K562 (cell line): Measurements from ENCODE around the gene MATN1. TPM values are rescaled to one million over a fixed set of nuclear protein-coding genes. Genes with fewer than 3 reads are reported as not detected.

Experiments used
- ATAC-seq: fragments of 200-7000 bp; cut with Tn5 transposase; 3 replicates; pipeline ENCODE4 v1.9.1; 2020; ENCODE audit warnings: moderate library complexity
- BruUV-seq: library from RNA; stranded (reverse); fragments of 400-500 nt; replicated peaks from 2 replicates; lab custom pipeline; 2021; lab: Mats Ljungman, UMichigan
- CTCF ChIA-PET: fragments of 300-600 bp; formaldehyde crosslinking; extraction: SDS; loops from one replicate; lab custom pipeline; 2021; ENCODE audit warnings: low intra/inter-chr PET ratio; lab: Yijun Ruan, JAX
- POLR2A ChIA-PET: fragments of 300-600, 350-650 bp; sonication (Branson Sonifier 250); formaldehyde crosslinking; extraction: SDS; loops from one replicate; lab custom pipeline; 2021; ENCODE audit warnings: antibody characterized with exemption, inconsistent platforms; lab: Yijun Ruan, JAX
- DNase-seq, 4 experiments: peaks; one replicate each; pipeline versions ENCODE4 v3.0.0 to v3.0.0-alpha.2; 2011 to 2018; ENCODE audit warnings: low spot score in 3 of 4, mixed read lengths in 3 of 4; ENCODE audit errors: extremely low read depth in 1 of 4
- FAIRE-seq: peaks from 2 replicates; lab custom pipeline; 2011; peaks lifted over from hg19 to GRCh38; lab: Jason Lieb, UNC
- H2AFZ ChIP-seq: 2 replicates; pipeline ENCODE4 v1.6.0; 2011; ENCODE audit warnings: low read depth, low read length, control low read depth, inconsistent platforms
- H3K27ac ChIP-seq: fragments of 200-600 bp; 3 replicates; pipeline ENCODE4 v1.8.0; 2011; ENCODE audit warnings: low read depth, mild to moderate bottlenecking, control low read depth, inconsistent platforms, low read length, moderate library complexity, mixed read lengths; ENCODE audit errors: extremely low read depth
- H3K27me3 ChIP-seq, 2 experiments: fragments of 300-600 bp in 1 of 2; 2 replicates in 1 of 2; 3 replicates in 1 of 2; pipeline versions ENCODE4 v1.6.0 to v1.8.0; 2011; ENCODE audit warnings: inconsistent platforms in 2 of 2, low read length in 2 of 2, mild to moderate bottlenecking in 1 of 2, mixed read lengths in 1 of 2, moderate library complexity in 1 of 2; ENCODE audit not compliant: control insufficient read depth in 2 of 2, insufficient read depth in 2 of 2
- H3K36me3 ChIP-seq: fragments of 300-600 bp; 3 replicates; pipeline ENCODE4 v1.8.0; 2011; ENCODE audit warnings: mild to moderate bottlenecking, low read length, inconsistent platforms; ENCODE audit not compliant: control insufficient read depth, insufficient read depth
- H3K4me1 ChIP-seq, 2 experiments: fragments of 200-600 bp in 1 of 2; replicated peaks in 1 of 2; 2 replicates in 1 of 2; 3 replicates in 1 of 2; pipeline versions ENCODE4 v1.5.1 to v1.8.0; 2011; ENCODE audit warnings: inconsistent platforms in 2 of 2, low read length in 2 of 2, mild to moderate bottlenecking in 1 of 2, mixed read lengths in 1 of 2, moderate library complexity in 1 of 2; ENCODE audit not compliant: control insufficient read depth in 2 of 2, insufficient read depth in 2 of 2
- H3K4me2 ChIP-seq: 2 replicates; pipeline ENCODE4 v1.6.1; 2011; ENCODE audit warnings: low read length, control low read depth, inconsistent platforms, mixed read lengths; ENCODE audit not compliant: insufficient read depth
- H3K4me3 ChIP-seq: fragments of 200-600 bp; sonication (generic), shearing (Covaris generic); 2 replicates; pipeline ENCODE4 v1.5.1; 2016; ENCODE audit warnings: control low read depth, inconsistent platforms
- H3K79me2 ChIP-seq: fragments of 200-600 bp; 3 replicates; pipeline ENCODE4 v1.8.0; 2011; ENCODE audit warnings: low read length, inconsistent platforms; ENCODE audit not compliant: control insufficient read depth, insufficient read depth
- H3K9ac ChIP-seq, 2 experiments: 2 replicates each; pipeline versions ENCODE4 v1.6.0 to v1.6.1; 2011; ENCODE audit warnings: low read depth in 2 of 2, low read length in 2 of 2, control low read depth in 1 of 2, inconsistent platforms in 1 of 2, mild to moderate bottlenecking in 1 of 2, mixed read lengths in 1 of 2; ENCODE audit not compliant: insufficient read depth in 1 of 2
- H3K9me1 ChIP-seq: one replicate; pipeline ENCODE4 v1.6.0; 2011; ENCODE audit warnings: inconsistent platforms, mild to moderate bottlenecking, low read length, moderate library complexity; ENCODE audit not compliant: control insufficient read depth, insufficient read depth
- H3K9me3 ChIP-seq: replicated peaks from 2 replicates; pipeline ENCODE4 v1.5.1; 2011; ENCODE audit warnings: low read depth, low read length, inconsistent platforms; ENCODE audit not compliant: control insufficient read depth, insufficient read depth
- H4K20me1 ChIP-seq: replicated peaks from 2 replicates; pipeline ENCODE4 v1.6.1; 2011; ENCODE audit warnings: low read length, inconsistent platforms, mixed read lengths; ENCODE audit not compliant: control insufficient read depth, insufficient read depth
- E2F5 ChIP-seq: sonication (generic); formaldehyde crosslinking; IDR thresholded peaks from 2 replicates; pipeline ENCODE4 v1.8.0; 2022; ENCODE audit warnings: mild to moderate bottlenecking, missing genetic modification reagents
- KDM1A ChIP-seq, 2 experiments: fragments of 450-650 bp; IDR thresholded peaks; 2 replicates each; pipeline ENCODE4 v1.6.1; 2016; ENCODE audit warnings: mild to moderate bottlenecking in 2 of 2
- MAX ChIP-seq: sonication (generic); formaldehyde crosslinking; IDR thresholded peaks from 2 replicates; pipeline ENCODE4 v1.9.0; 2022; ENCODE audit warnings: mild to moderate bottlenecking, missing genetic modification reagents
- PTRF ChIP-seq: fragments of 450-650 bp; IDR thresholded peaks from 2 replicates; pipeline ENCODE4 v1.6.1; 2016; ENCODE audit warnings: mild to moderate bottlenecking, missing genetic modification characterization, missing compliant biosample characterization
- ZNF174 ChIP-seq: fragments of 250-450 bp; sonication (Bioruptor Pico); IDR thresholded peaks from 2 replicates; pipeline ENCODE4 v1.4.0; 2020; ENCODE audit warnings: mild to moderate bottlenecking
- ZNF589 ChIP-seq: fragments of 200-800 bp; sonication (Bioruptor generic); IDR thresholded peaks from 2 replicates; pipeline ENCODE4 v1.6.1; 2016; ENCODE audit warnings: low read depth, missing genetic modification characterization, missing compliant biosample characterization
- WGBS: fragments of 100-300 bp; shearing (Covaris generic); methylation state at CpG from one replicate; pipeline ENCODE4 v1.1.6; 2016; ENCODE audit warnings: low coverage, mixed read lengths; ENCODE audit not compliant: insufficient coverage; ENCODE audit errors: missing lambda C conversion rate; 5-methylcytosine and 5-hydroxymethylcytosine counted together
- in situ Hi-C: fragments of 300-500 bp; cut with MboI; formaldehyde crosslinking; loops from 4 replicates; pipeline ENCODE4 v1.15.0; 2018; ENCODE audit warnings: inconsistent platforms, mixed read lengths
- intact Hi-C: fragments of 100-400 bp; cut with micrococcal nuclease; formaldehyde crosslinking; loops from 2 replicates; pipeline ENCODE4 v1.14.2; 2022
- polyA plus RNA-seq, 8 experiments: library from polyadenylated mRNA; depleted of rRNA in 4 of 8; stranded (reverse) in 5 of 8; unstranded in 3 of 8; fragments of >200 nt; fragmentation: Nextera tagmentation in 2 of 8; fragmentation: Illumina TruSeq in 1 of 8; extraction: Ambion mirVana in 2 of 8; extraction: Trizol in 1 of 8; gene quantifications; 2 replicates each; pipeline versions ENCODE4 v1.2.1 to v1.2.3, GENCODE V29; 2011 to 2014; ENCODE audit warnings: inconsistent platforms in 1 of 8, missing spikeins in 1 of 8
- total RNA-seq, 7 experiments: library from RNA; depleted of rRNA in 6 of 7; stranded (reverse); fragments of >200 nt in 6 of 7; fragmentation: Illumina TruSeq in 2 of 7; extraction: Trizol in 2 of 7; gene quantifications; 2 replicates each; pipeline versions ENCODE4 v1.2.1 to v1.2.3, GENCODE V29; 2011 to 2021; ENCODE audit warnings: low replicate concordance in 1 of 7

Gene MATN1
- total and polyA plus RNA-seq, 9 of the 15 experiments (the other 6 are each of a cell fraction or from before 2014, with no cell fraction given), result 0.10 to 2.3 (median 1.2) TPM

- H3K79me2 ChIP-seq, result no peaks in the 10 kb centered on the region
- TF ChIP-seq MAX (CRISPR knock-in tag) (0 out of 2 replicates have a peak, but pooled peaks have one; percentile 50), PTRF (no peak), KDM1A (IDR thresholded peaks at IDR 0.05) (no peak), ZNF174 (CRISPR knock-in tag) (no peak), E2F5 (CRISPR knock-in tag) (no peak), ZNF589 (CRISPR knock-in tag) (no peak)
- DNase-seq, result no peak
- no peaks in the 10 kb centered on the region; the same call in 1 of the 3 replicates for H3K36me3 ChIP-seq
- H2AFZ ChIP-seq, result no peak overlapping the region
- H3K4me1 ChIP-seq, result peaks cover 29 to 50% of the 10 kb centered on the region in 2 experiments
- FAIRE-seq, result no peak
- H3K9ac ChIP-seq, result no peak overlapping the region; a peak in 1 of 4 replicates
- H3K9me1 ChIP-seq, result no peaks in the 10 kb centered on the region
- ChIA-PET POLR2A (interaction anchor here (0.6 kb wide), 1 partner anchor 15 kb away, joined by 3 read pairs; no protein-coding TSS in a partner anchor), CTCF (no interaction called here)
- H3K9me3 ChIP-seq, result peaks cover 9% of the 10 kb centered on the region
- H3K27ac ChIP-seq, result no peak overlapping the region
- no peak for ATAC-seq
- H3K4me3 ChIP-seq, result no peak overlapping the region
- 90% methylated on average over 8 of the region's 8 CpGs for WGBS
- in situ Hi-C loops, result no loop called here
- no peaks in the 10 kb centered on the region for H4K20me1 ChIP-seq
- no TSS peak for BruUV-seq
- no peaks in the 10 kb centered on the region for H3K27me3 ChIP-seq
- intact Hi-C loops, result no loop called here
- H3K4me2 ChIP-seq, result no peak overlapping the region
Observed at GRCh38 chr1:30739601-30740000, 16.2 kb upstream of the MATN1 start.
